Measurements from ENCODE around the gene EMX1.

Gene EMX1

DNA sequence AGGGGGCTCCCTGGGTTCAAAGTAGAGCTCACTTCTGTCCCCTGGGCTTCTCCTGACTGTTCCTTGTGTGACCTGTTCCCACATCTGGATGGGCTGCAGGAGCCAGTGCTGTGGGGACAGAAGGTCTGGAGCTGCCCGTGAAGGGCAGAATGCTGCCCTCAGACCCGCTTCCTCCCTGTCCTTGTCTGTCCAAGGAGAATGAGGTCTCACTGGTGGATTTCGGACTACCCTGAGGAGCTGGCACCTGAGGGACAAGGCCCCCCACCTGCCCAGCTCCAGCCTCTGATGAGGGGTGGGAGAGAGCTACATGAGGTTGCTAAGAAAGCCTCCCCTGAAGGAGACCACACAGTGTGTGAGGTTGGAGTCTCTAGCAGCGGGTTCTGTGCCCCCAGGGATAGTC is 15.5 kb downstream of the EMX1 start:
- no peak for DNase-seq (ENCODE audit: low read depth)
- TF ChIP-seq CTCF (IDR thresholded peaks at IDR 0.05; ENCODE audit: low read length, missing control alignments): no peak
- H3K4me3 ChIP-seq (replicated peaks; ENCODE audit: low read depth, low read length): no peak overlapping the region

GRCh38 chr2:72933207-72933606 is 15.9 kb downstream of the EMX1 start:
- no peak for DNase-seq (ENCODE audit: low read depth)
- no peak for TF ChIP-seq CTCF (IDR thresholded peaks at IDR 0.05; ENCODE audit: low read length, missing control alignments)
- no peak overlapping the region for H3K4me3 ChIP-seq (replicated peaks; ENCODE audit: low read depth, low read length)

DNA sequence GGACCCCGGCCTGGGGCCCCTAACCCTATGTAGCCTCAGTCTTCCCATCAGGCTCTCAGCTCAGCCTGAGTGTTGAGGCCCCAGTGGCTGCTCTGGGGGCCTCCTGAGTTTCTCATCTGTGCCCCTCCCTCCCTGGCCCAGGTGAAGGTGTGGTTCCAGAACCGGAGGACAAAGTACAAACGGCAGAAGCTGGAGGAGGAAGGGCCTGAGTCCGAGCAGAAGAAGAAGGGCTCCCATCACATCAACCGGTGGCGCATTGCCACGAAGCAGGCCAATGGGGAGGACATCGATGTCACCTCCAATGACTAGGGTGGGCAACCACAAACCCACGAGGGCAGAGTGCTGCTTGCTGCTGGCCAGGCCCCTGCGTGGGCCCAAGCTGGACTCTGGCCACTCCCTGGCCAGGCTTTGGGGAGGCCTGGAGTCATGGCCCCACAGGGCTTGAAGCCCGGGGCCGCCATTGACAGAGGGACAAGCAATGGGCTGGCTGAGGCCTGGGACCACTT is 16.4 kb downstream of the EMX1 start:
- H3K4me3 ChIP-seq (replicated peaks; ENCODE audit: low read depth, low read length): no peak overlapping the region
- no peak for DNase-seq (ENCODE audit: low read depth)
- TF ChIP-seq CTCF (IDR thresholded peaks at IDR 0.05; ENCODE audit: low read length, missing control alignments): no peak

DNA sequence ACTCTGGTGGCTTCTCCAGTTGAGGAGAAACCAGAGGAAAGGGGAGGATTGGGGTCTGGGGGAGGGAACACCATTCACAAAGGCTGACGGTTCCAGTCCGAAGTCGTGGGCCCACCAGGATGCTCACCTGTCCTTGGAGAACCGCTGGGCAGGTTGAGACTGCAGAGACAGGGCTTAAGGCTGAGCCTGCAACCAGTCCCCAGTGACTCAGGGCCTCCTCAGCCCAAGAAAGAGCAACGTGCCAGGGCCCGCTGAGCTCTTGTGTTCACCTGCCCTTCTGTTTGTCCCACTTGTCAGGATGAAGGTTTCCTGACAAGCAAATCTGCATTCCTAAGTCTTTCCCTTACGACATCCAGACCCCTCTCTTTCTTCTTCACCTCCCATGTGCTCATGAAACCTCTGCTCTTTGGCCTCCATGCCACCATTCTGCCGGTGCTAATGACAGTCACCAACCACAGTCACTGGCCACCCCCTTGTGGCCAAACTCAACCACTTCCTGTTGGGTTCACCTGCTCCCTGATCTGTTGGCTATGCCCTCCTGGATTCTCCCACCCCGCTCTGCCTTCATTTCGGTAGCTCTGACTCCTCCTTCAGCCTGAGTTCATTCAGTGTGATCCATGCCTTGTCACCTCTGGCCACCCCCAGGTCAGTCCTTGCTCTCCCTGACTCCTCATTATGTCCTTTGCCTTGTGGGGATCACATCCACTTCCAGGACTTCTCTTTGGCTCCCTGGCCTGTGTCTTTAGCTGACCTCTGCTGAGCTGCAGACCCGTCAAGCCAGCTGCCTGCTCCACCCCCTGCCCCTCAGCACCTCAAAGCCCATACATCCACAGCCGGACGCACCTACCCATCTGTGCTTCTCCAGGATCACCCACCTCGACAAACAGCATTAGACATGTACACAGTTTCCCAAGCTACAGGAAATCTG is 17.6 kb downstream of the EMX1 start:
- no peak for DNase-seq (ENCODE audit: low read depth)
- H3K4me3 ChIP-seq (replicated peaks; ENCODE audit: low read depth, low read length): no peak overlapping the region
- TF ChIP-seq CTCF (IDR thresholded peaks at IDR 0.05; ENCODE audit: low read length, missing control alignments): peak; percentile 11

- DNase-seq (ENCODE audit: low read depth): no peak
- no peak for TF ChIP-seq CTCF (IDR thresholded peaks at IDR 0.05; ENCODE audit: low read length, missing control alignments)
- H3K4me3 ChIP-seq (replicated peaks; ENCODE audit: low read depth, low read length): no peak overlapping the region
Measured at GRCh38 chr2:72935611-72935957, 18.3 kb downstream of the EMX1 start.

DNA sequence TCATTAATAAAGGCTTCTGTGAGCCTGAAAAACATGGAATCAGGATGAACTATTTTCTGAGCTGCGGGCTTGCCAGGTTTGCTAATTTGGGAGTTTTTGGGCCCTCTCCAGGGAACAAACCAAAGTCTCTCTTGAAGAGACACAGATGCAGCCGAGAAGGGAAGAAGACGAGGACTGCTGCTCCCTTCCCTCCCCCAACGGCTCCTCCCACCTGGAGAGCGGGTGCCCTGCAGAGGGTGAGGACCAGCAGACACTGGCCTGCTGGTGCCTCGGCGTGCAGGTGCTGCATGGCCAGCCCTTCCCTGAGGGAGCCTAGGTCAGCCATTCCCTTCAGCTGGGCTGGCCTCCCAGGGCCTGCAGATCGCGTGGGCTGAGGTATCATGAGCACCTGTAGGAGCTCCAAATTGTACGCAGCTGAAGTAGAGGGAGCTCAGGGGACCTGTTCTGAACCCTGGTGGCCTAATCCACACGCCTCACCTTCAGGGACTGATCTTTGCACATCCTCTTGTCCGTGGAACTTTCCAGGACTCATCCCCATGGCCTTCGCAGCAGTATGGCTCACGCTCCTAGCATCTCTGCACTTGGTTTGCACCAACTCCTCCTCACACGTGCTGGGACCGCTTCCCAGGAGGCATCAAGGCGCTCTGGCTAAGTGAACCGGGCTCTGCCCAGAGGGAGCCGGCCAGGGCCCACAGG is 19.5 kb downstream of the EMX1 start:
- H3K4me3 ChIP-seq (replicated peaks; ENCODE audit: low read depth, low read length): no peak overlapping the region
- TF ChIP-seq CTCF (IDR thresholded peaks at IDR 0.05; ENCODE audit: low read length, missing control alignments): no peak
- DNase-seq (ENCODE audit: low read depth): no peak
